SK-N-SH (cell line): Measurements from ENCODE around the gene ETFDH. TPM values are rescaled to one million over a fixed set of nuclear protein-coding genes. Genes with fewer than 3 reads are reported as not detected.
"Not testable (repeated sequence)": the region's sequence is repeated elsewhere in the genome, so short reads cannot be mapped to it uniquely, and the experiment has no call there.

Source experiments
- CTCF ChIA-PET: fragments of 300-600, 350-600 bp; formaldehyde crosslinking; extraction: SDS; loops from one replicate; lab custom pipeline; 2021; lab: Yijun Ruan, JAX
- POLR2A ChIA-PET: fragments of 350-600 bp; sonication (Branson Sonifier 250); formaldehyde crosslinking; extraction: SDS; loops from one replicate; lab custom pipeline; 2020; ENCODE audit warnings: antibody characterized with exemption, inconsistent platforms; lab: Yijun Ruan, JAX
- DNase-seq: peaks from one replicate; pipeline ENCODE4 v3.0.0; 2012
- H2AFZ ChIP-seq: fragments of 200-600 bp; sonication (generic); 2 replicates; pipeline ENCODE4 v1.8.1; 2016; ENCODE audit warnings: antibody characterized with exemption, mild to moderate bottlenecking, low read depth
- H3F3A ChIP-seq: fragments of 200-600 bp; sonication (generic); replicated peaks from 2 replicates; pipeline ENCODE3; 2016; ENCODE audit warnings: antibody characterized with exemption, mild to moderate bottlenecking; ENCODE audit not compliant: insufficient read depth
- H3K27ac ChIP-seq, 2 experiments: fragments of 200-500 bp in 1 of 2; fragments of 200-600 bp in 1 of 2; sonication (Bioruptor generic) in 1 of 2; sonication (generic), shearing (Covaris generic) in 1 of 2; 2 replicates each; pipeline versions ENCODE4 v1.5.1 to v1.6.1; 2014 to 2016; ENCODE audit warnings: low read depth in 2 of 2, inconsistent platforms in 1 of 2, low read length in 1 of 2, mild to moderate bottlenecking in 1 of 2, mixed read lengths in 1 of 2
- H3K27me3 ChIP-seq: fragments of 200-600 bp; sonication (generic), shearing (Covaris generic); 2 replicates; pipeline ENCODE4 v1.6.1; 2016; ENCODE audit warnings: mixed run types; ENCODE audit not compliant: insufficient read depth
- H3K36me3 ChIP-seq, 2 experiments: fragments of 200-500 bp in 1 of 2; fragments of 200-600 bp in 1 of 2; sonication (Bioruptor generic) in 1 of 2; sonication (generic) in 1 of 2; replicated peaks in 1 of 2; 2 replicates each; pipeline versions ENCODE3 to v1.5.1; 2014 to 2016; ENCODE audit warnings: low read length in 1 of 2, mild to moderate bottlenecking in 1 of 2; ENCODE audit not compliant: insufficient read depth in 2 of 2, control insufficient read depth in 1 of 2
- H3K4me1 ChIP-seq, 2 experiments: fragments of 200-500 bp in 1 of 2; fragments of 200-600 bp in 1 of 2; sonication (Bioruptor generic) in 1 of 2; sonication (generic), shearing (Covaris generic) in 1 of 2; 2 replicates each; pipeline versions ENCODE4 v1.5.1 to v1.6.1; 2014 to 2016; ENCODE audit warnings: low read depth in 1 of 2, low read length in 1 of 2, mixed run types in 1 of 2; ENCODE audit not compliant: insufficient read depth in 2 of 2, control insufficient read depth in 1 of 2
- H3K4me2 ChIP-seq: fragments of 200-600 bp; sonication (generic), shearing (Covaris generic); 2 replicates; pipeline ENCODE4 v1.6.1; 2017; ENCODE audit warnings: mixed run types
- H3K4me3 ChIP-seq, 2 experiments: fragments of 200-500 bp in 1 of 2; fragments of 200-600 bp in 1 of 2; sonication (Bioruptor generic) in 1 of 2; sonication (generic), shearing (Covaris generic) in 1 of 2; 2 replicates each; pipeline versions ENCODE4 v1.5.1 to v1.8.1; 2014 to 2016; ENCODE audit warnings: low read depth in 2 of 2, inconsistent platforms in 1 of 2, low read length in 1 of 2, mild to moderate bottlenecking in 1 of 2, mixed read lengths in 1 of 2, moderate library complexity in 1 of 2
- H3K79me2 ChIP-seq: fragments of 200-600 bp; sonication (generic); 2 replicates; pipeline ENCODE4 v1.8.1; 2017; ENCODE audit warnings: mild to moderate bottlenecking; ENCODE audit not compliant: insufficient read depth
- H3K9ac ChIP-seq: fragments of 200-600 bp; sonication (generic); 2 replicates; pipeline ENCODE4 v1.6.1; 2017; ENCODE audit warnings: mixed run types
- H3K9me2 ChIP-seq: fragments of 200-600 bp; sonication (generic); 2 replicates; pipeline ENCODE4 v1.6.1; 2017; ENCODE audit warnings: mixed run types
- H3K9me3 ChIP-seq: fragments of 200-600 bp; sonication (generic); 2 replicates; pipeline ENCODE4 v1.6.1; 2017; ENCODE audit warnings: mixed run types, mild to moderate bottlenecking, moderate library complexity
- H4K20me1 ChIP-seq: fragments of 200-600 bp; sonication (generic); 2 replicates; pipeline ENCODE4 v1.6.1; 2017; ENCODE audit warnings: mild to moderate bottlenecking, mixed run types; ENCODE audit not compliant: insufficient read depth
- CHD2 ChIP-seq: fragments of 150-350 bp; IDR thresholded peaks from 2 replicates; pipeline ENCODE4 v1.6.1; 2018; ENCODE audit warnings: low read length; ENCODE audit not compliant: partially characterized antibody
- ELF1 ChIP-seq: IDR thresholded peaks from 2 replicates; pipeline ENCODE4 v1.4.0; 2012
- EZH2phosphoT487 ChIP-seq: fragments of 200-600 bp; sonication (generic); IDR thresholded peaks from 2 replicates; pipeline ENCODE4 v1.6.1; 2017; ENCODE audit warnings: low read depth, mixed run types, mild to moderate bottlenecking, antibody characterized with exemption, moderate library complexity, borderline replicate concordance
- GABPA ChIP-seq: IDR thresholded peaks from 2 replicates; pipeline ENCODE4 v1.4.0; 2012; ENCODE audit warnings: low read depth, mild to moderate bottlenecking
- GATA2 ChIP-seq: sonication (generic); formaldehyde crosslinking; IDR thresholded peaks from 2 replicates; pipeline ENCODE4 v1.5.0; 2020; ENCODE audit warnings: mild to moderate bottlenecking, missing genetic modification reagents
- JUND ChIP-seq: IDR thresholded peaks from 2 replicates; pipeline ENCODE4 v1.4.0; 2012
- MAX ChIP-seq: IDR thresholded peaks from 2 replicates; pipeline ENCODE4 v1.4.0; 2012; ENCODE audit warnings: low read depth
- MXI1 ChIP-seq: IDR thresholded peaks from 2 replicates; pipeline ENCODE4 v1.6.1; 2012; ENCODE audit warnings: mild to moderate bottlenecking, low read depth, low read length, improper control_type of control experiment
- PBX3 ChIP-seq: IDR thresholded peaks from 2 replicates; pipeline ENCODE4; 2012
- POLR2AphosphoS5 ChIP-seq: IDR thresholded peaks from 2 replicates; pipeline ENCODE4 v1.6.1; 2012; ENCODE audit warnings: low read depth, low read length
- RCOR1 ChIP-seq: fragments of 150-350 bp; IDR thresholded peaks from 2 replicates; pipeline ENCODE4 v1.6.1; 2017; ENCODE audit warnings: antibody characterized with exemption, low read length
- RXRA ChIP-seq: IDR thresholded peaks from 2 replicates; pipeline ENCODE4 v1.4.0; 2012; ENCODE audit warnings: low read depth, mild to moderate bottlenecking, borderline replicate concordance
- TAF1 ChIP-seq: IDR thresholded peaks from 2 replicates; pipeline ENCODE4 v1.6.1; 2012; ENCODE audit warnings: low read depth, mild to moderate bottlenecking, low read length, moderate library complexity, borderline replicate concordance
- TCF12 ChIP-seq: IDR thresholded peaks from 2 replicates; pipeline ENCODE4 v1.4.0; 2012
- USF1 ChIP-seq: IDR thresholded peaks from 2 replicates; pipeline ENCODE4 v1.4.0; 2012; ENCODE audit warnings: low read depth, borderline replicate concordance
- YY1 ChIP-seq: IDR thresholded peaks from 2 replicates; pipeline ENCODE4 v1.4.0; 2012; ENCODE audit warnings: low read depth, mild to moderate bottlenecking
- ZBTB33 ChIP-seq: IDR thresholded peaks from 2 replicates; pipeline ENCODE4 v1.4.0; 2012; ENCODE audit warnings: low read depth, borderline replicate concordance
- WGBS: methylation state at CpG from one replicate; pipeline ENCODE4 v1.1.6; 2017; ENCODE audit warnings: low lambda C conversion rate; 5-methylcytosine and 5-hydroxymethylcytosine counted together
- polyA plus RNA-seq, 3 experiments: library from polyadenylated mRNA; depleted of rRNA; stranded (reverse); fragments of >200 nt; gene quantifications; 2 replicates each; pipeline ENCODE4 v1.2.3, GENCODE V29; 2012

ETFDH gene
- polyA plus RNA-seq, 1 of the 3 experiments (the other 2 are of a cell fraction) = 12.1 TPM

DNA sequence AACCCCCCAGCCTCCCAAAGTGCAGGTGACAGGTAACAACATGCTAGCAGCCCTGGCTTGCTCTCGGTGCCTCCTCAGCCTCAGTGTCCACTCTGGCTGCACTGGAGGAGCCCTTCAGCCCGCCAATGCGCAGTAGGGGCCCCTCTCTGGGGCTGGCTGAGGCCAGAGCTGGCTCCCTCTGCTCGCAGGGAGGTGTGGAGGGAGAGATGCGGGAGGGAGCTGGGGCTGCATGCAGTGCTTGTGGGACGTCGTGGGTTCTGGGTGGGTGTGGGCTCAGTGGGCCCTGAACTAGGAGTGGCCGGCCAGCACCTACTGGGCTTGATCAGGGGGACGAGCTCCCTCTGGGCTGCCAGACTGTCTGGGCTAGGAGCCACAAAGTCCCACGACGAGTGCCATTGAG lies 14.8 kb upstream of the ETFDH start (continued):
- TF ChIP-seq GATA2 (CRISPR knock-in tag) (no peak), CHD2 (no peak)

DNA sequence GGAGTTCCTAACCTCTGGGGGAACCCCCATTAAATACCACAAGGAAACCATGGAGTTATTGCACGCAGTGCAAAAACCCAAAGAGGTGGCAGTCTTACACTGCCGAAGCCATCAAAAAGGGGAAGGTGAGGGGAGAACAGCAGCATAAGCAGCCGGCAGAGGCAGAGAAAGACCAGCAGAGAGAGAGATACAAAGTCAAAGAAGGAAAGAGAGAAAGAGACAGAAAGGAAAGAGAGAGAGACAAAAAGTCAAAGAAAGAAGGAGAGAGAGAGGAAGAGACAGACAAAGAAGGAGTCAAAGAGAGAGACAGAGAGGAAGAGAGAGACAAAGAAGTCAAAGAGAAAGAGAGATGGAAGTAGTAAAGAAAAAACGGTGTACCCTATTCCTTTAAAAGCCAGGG lies 8.8 kb upstream of the ETFDH start:
- H3K9ac ChIP-seq, H4K20me1 ChIP-seq, CTCF ChIA-PET, H3K4me1 ChIP-seq, H3K4me2 ChIP-seq, H3K27me3 ChIP-seq, H3K9me3 ChIP-seq, H2AFZ ChIP-seq, H3F3A ChIP-seq, H3K27ac ChIP-seq, DNase-seq, H3K9me2 ChIP-seq, H3K36me3 ChIP-seq, POLR2A ChIA-PET, H3K4me3 ChIP-seq: not testable (repeated sequence)
- WGBS = 65% methylated on average over 4 of the region's 4 CpGs
- peaks cover 20% of the 10 kb centered on the region for H3K79me2 ChIP-seq

DNA sequence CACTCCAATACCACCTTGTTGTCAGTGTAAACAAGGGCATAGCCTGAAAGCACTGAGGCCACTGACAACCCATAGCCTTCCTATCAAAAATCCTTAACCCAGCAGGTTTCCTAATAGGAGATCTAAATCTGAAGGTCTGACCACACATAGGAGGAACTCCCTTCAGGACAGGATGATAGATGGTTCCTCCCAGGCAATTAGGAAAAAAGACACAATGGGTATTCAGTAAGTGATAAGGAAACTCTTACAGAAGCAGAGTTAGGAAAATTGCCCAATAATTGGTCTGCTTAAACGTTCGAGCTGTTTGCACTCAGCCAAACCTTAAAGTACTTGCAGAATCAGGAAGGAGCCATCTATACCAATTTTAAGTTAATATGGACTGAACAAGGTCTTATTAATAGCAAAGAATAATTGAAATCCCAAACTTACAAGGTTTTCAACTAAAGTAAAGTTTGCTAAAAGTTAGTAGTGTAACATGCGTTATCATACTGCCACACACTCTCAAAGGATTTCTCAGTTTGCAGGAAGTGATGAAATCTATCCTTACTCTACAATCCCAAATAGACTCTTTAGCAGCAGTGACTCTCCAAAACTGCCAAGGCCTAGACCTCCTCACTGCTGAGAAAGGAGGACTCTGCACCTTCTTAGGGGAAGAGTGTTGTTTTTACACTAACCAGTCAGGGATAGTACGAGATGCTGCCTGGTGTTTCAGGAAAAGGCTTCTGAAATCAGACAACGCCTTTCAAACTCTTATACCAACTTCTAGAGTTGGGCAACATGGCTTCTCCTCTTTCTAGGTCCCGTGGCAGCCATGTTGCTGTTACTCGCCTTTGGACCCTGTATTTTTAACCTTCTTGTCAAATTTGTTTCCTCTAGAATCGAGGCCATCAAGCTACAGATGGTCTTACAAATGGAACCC lies 8.1 kb upstream of the ETFDH start:
- H3K4me1 ChIP-seq, H3K9me2 ChIP-seq, H3K9me3 ChIP-seq, H3K4me3 ChIP-seq, DNase-seq, H3K4me2 ChIP-seq, CTCF ChIA-PET, H3K27me3 ChIP-seq, POLR2A ChIA-PET, H4K20me1 ChIP-seq, H3K9ac ChIP-seq, H3K36me3 ChIP-seq, H2AFZ ChIP-seq, H3K27ac ChIP-seq: not testable (repeated sequence)
- Histone ChIP-seq H3F3A (peaks cover 12% of the 10 kb centered on the region), H3K79me2 (peaks cover 27% of the 10 kb centered on the region)
- WGBS = 84% methylated on average over 8 of the region's 8 CpGs

DNA sequence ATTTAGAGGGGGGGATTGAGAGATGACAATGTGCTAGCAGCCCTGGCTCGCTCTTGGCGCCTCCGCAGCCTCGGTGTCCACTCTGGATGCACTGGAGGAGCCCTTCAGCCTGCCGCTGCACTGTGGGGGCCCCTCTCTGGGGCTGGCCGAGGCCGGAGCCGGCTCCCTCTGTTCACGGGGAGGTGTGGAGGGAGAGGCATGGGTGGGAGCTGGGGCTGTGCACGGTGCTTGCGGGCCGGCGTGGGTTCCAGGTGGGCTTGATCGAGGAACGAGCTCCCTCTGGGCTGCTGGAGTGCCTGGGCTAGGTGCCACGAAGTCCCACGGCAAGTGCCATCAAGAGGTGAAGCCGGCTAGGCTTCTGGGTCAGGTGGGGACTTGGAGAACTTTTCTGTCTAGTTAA lies 7.3 kb upstream of the ETFDH start:
- peaks cover 12% of the 10 kb centered on the region; the same call in 1 of the 2 replicates for H4K20me1 ChIP-seq
- H3K9ac ChIP-seq = no peak overlapping the region
- H3F3A ChIP-seq = peaks cover 12% of the 10 kb centered on the region
- H3K4me1 ChIP-seq = peaks cover 0 to 11% of the 10 kb centered on the region in 2 experiments; a peak in 3 of 4 replicates
- peaks cover 36% of the 10 kb centered on the region for H3K79me2 ChIP-seq
- no peaks in the 10 kb centered on the region for H3K9me3 ChIP-seq
- 99% methylated on average over 10 of the region's 18 CpGs for WGBS
- CTCF ChIA-PET = no interaction called here
- H3K4me3 ChIP-seq = no peak overlapping the region
- DNase-seq = no peak
- peaks cover 14 to 16% of the 10 kb centered on the region in 2 experiments for H3K36me3 ChIP-seq
- H3K27me3 ChIP-seq = no peaks in the 10 kb centered on the region
- no peak overlapping the region for H3K27ac ChIP-seq
- H2AFZ ChIP-seq = no peak overlapping the region
- POLR2A ChIA-PET = no interaction called here
- no peaks in the 10 kb centered on the region for H3K9me2 ChIP-seq
- H3K4me2 ChIP-seq = no peak overlapping the region
- TF ChIP-seq MXI1 = no peak
- TF ChIP-seq ELF1 = no peak
- TF ChIP-seq RXRA = no peak
- no peak for TF ChIP-seq ZBTB33
- no peak for TF ChIP-seq GABPA
- TF ChIP-seq USF1 = no peak
- TF ChIP-seq TCF12 = no peak
- TF ChIP-seq JUND = no peak
- TF ChIP-seq PBX3 = no peak
- TF ChIP-seq POLR2AphosphoS5 = no peak
- TF ChIP-seq MAX = no peak
- TF ChIP-seq YY1 = no peak
- no peak for TF ChIP-seq TAF1
- no peak for TF ChIP-seq EZH2phosphoT487
- TF ChIP-seq RCOR1 = no peak
